ENCODE data around the gene GJC3.
A peak's percentile ranks its signal among the peaks of the same experiment; 100 is the strongest.
"Not testable (repeated sequence)": the region's sequence is repeated elsewhere in the genome, so short reads cannot be mapped to it uniquely, and the experiment has no call there.

Gene GJC3

GRCh38 chr7:99928994-99929729 is at the start of gene GJC3:
TSS of gene GJC3 (minus strand) at chr7:99929620. CDS start at chr7:99929620, 0 bp downstream.
- peak; percentile 49 for DNase-seq

- DNase-seq = no peak
Measured at GRCh38 chr7:99976626-99977025, 47.2 kb upstream of the GJC3 start.

DNA sequence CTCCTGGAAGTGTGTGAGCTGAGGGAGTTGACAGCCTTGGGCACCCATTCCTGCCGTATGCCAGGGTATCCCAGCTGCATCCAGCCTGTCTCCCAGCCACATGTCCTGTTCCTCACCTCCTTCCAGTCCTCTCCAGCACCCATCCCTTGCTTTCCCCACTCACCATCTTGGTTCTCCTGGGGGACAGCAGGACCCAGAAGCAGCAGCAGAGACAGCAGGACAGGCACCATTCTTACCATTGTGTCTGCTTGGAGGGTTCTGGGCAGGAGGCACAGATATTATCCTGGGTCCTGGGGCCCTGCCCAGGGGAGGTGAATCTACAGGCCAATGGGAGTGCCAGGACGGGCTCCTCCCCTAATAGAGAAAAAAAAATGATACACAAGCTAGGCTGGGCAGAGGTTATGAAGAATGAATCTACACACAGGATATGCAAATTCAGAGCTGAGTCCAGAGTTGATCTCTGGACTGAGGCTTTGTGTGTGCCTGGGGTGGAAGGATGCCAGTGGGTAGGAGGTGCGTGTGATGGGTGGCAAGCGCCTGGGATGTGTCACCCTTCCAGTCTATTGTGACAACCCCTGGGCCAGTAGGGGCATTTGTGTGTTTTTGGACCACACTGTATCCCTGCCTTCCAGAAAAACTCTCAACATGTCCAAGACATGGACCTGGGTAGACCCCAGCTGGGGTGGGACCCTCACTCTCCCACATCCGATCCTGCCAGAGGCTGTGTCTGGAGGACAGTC is 46.5 kb upstream of the GJC3 start, which contains the start of gene AZGP1:
Gene AZGP1 (minus strand): TSS at position 250 of the 740 bp plus-strand sequence. CDS start 11 bp downstream, at position 239.
- no peak for DNase-seq

- no peak for DNase-seq
Measured at GRCh38 chr7:99974681-99975080, 45.3 kb upstream of the GJC3 start.

- not testable (repeated sequence) for DNase-seq
Measured at GRCh38 chr7:99973817-99974216, 44.4 kb upstream of the GJC3 start.

GRCh38 chr7:99971242-99971641 is 41.8 kb upstream of the GJC3 start:
- DNase-seq = no peak

DNA sequence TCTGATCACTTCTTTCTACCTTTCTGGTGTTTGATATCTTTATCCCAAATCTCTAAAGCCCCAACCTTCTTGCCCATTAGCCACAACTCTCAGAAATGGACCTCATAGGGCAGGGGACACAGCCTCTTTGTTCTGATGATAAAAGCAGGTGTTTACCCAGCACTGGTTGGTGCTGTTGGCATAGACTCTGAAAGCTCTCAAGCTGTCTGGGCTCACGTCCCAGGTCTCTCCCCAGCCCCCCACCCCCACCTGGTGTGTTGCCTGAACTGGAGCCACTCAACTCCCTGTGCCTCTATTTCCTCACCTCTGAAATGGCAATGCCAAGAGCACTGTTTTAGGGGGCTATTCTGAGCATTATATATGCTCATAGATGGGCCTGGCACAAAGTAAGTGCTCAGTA is 40.4 kb upstream of the GJC3 start:
- not testable (repeated sequence) for DNase-seq

DNA sequence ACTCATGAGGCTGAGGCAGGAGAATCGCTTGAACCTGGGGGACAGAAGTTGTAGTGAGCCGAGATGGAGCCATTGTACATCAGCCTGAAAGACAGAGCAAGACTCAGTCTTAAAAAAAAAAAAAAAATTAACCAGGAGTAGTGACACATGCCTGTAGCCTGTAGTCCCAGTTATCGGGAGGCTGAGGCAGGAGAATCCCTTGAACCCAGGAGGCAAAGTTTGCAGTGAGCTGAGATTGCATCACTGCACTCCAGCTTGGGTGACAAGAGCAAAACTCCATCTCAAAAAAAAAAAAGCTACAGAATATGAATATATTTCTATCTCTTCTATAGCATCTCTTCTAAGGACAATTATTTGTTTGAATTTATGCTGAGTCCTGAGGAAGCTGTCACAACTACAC is 39.9 kb upstream of the GJC3 start:
- no peak for DNase-seq

DNA sequence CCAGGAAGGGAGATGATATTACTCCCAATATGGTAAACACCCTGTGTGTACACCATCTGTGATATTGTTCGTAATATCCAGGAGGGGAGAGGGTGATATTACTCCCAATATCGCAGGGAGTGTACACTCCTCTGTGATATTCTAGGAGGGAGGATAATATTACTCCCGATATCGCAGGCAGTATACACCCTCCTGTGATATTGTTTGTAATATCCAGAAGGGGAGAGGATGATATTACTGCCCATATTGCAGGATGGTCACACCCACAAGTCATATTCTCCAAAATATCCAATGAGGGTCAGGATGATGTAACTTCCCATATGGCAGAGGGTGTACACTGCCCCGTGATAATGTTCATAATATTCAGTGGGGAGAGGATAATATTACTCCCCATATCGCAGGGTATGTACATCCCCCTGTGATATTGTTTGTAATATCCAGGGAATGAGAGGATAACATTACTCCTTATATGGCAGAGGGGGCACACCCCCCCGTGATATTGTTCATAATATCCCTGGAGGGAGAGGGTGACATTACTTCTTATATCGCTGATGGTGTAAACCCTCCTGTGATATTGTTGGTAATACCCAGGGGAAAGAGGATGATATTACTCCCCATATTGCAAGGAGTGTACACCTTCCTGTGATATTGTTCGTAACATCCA is 29.3 kb upstream of the GJC3 start:
- no peak for DNase-seq

- no peak for DNase-seq
Measured at GRCh38 chr7:99955247-99955646, 25.8 kb upstream of the GJC3 start.

- not testable (repeated sequence) for DNase-seq
Measured at GRCh38 chr7:99954643-99955042, 25.2 kb upstream of the GJC3 start.

DNA sequence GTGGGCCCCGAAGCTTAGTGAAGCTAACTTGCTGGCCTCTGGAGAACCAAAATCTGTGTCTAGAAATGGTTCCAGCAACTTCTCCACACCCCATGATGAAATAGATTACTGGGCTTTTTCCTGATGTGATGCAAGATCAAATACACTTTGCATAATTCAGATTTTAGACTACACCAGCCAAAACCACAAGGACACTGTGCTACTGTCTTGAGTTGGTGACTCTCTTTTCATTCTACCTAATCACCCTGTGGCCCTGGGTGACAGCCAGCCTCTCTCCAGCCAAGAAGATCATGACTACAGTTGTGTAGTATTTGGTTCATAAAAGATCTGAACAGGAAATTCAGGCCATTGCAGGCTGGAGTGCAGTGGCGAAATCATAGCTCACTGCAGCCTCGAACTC is 24.2 kb upstream of the GJC3 start:
- no peak for DNase-seq

GRCh38 chr7:99952649-99953048 is 23.2 kb upstream of the GJC3 start:
- not testable (repeated sequence) for DNase-seq

- DNase-seq = not testable (repeated sequence)
Measured at GRCh38 chr7:99950819-99951218, 21.4 kb upstream of the GJC3 start.

GRCh38 chr7:99949645-99950228 is 20.3 kb upstream of the GJC3 start:
- DNase-seq = peak; percentile 22

DNA sequence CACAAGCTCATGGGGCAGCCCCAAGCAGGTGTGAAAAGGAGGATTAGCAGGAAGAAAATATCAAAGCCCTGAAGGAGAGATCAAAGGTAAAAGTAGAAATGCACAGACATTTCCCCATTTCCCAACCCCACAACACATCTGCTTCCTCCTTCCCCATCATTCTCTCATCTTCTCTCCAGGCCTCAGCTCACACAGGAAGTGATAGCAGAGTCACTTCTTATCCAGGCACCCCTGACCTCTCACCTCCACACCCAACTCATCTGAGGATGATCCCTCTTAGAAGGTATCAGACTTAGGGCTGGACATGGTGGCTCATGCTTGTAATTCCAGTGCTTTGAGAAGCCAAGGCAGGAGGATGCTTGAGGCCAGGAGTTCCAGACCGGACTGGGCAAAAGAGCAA is 18.2 kb upstream of the GJC3 start:
- no peak for DNase-seq

DNA sequence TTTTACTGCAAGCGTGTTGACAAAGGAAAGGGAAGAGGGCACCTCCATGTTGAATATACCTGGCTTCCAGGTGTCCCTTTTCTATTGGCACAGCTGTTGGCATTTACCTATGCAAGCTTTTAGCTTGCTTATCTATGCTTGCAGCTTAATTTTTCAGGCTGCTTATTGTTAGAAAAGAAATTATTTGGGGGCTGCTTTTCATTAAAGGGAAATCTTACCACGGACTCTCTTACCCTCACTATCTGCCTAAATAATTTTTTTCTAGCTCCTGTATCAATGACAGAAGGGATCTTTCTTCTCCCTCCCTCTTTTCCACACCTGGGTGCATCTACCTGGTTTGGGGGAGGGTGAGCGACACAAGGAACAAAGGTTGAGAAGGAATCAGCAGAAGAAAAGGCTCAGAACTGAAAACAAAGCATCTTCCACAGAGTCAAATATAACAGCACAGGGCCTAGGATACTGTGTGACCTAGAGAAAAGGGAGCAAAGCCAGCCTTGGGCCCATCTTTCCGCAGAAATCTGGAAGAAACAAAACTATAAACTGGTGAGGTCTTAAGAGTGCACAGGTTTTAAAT is 15.2 kb upstream of the GJC3 start:
- DNase-seq = no peak

DNA sequence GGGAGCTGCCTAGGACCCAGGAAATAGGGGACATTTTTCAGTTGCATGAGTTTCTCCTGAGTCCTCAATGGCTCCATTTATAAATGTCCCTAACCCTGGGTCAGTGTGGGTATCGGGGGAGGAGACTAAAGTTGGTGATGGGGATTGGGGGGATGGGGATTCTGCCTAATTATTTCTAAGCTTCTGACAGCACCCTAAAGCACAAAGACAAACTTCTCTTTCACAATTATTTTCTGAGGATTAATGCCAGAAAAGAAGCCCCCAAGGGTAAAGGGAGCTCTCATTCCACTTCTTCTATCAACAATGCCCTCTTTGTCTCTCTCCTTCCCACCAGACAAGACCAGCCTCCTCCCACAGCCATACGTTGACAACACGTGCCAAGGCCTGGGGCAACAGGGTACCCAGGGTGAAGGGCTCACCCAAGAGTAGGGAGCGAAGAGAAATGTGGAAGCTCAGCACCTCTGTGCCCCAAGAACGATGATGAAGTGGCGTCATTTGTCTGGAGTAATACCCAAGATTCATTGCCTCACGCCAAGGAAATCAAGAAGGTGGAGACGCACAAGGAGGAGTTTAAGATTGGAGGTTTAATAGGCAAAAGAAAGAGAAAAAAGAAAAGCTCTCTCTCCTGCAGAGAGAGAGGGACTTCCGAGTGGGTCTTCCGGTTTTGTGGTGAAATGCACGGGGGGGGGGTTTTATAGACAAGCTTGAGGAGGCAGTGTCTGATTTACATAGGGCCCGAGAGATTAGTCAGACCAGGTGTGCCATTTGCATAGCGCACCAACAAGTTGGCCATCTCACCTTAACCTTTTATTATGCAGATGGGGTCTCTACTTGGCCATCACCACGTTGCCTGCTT is 14.4 kb upstream of the GJC3 start:
- DNase-seq = no peak

DNA sequence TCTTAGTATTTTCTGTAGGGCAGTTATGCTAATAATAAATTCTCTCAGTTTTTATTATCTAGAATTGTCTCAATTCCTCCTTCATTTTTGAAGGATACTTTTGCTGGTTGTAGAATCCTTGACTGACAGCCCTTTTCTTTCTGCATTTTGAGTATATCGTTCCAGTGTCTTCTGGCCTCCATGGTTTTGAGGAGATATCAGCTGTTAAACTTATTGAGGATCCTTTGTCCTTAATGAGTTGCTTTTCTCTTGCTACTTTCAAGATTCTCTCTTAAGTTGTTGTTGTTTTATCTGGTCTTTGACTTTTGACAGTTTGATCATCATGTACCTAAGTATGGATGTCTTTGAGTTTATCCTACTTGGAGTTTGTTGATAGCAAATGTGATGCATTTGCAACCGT is 8.9 kb upstream of the GJC3 start:
- no peak for DNase-seq

GRCh38 chr7:99935009-99935408 is 5.6 kb upstream of the GJC3 start:
- DNase-seq = not testable (repeated sequence)

GRCh38 chr7:99930376-99930775 is 956 bp upstream of the GJC3 start:
- no peak for DNase-seq

- no peak for DNase-seq
Measured at GRCh38 chr7:99929730-99930053, 272 bp upstream of the GJC3 start.
